Stimulated activated CD8-positive, alpha-beta memory T cell treated with anti-CD3 and anti-CD28 coated beads, Interleukin-15, amount 100 ng/mL, for 1 hour (primary cell): ENCODE results near the gene IL20.

ENCODE experiments used
- DNase-seq: peaks from one replicate; pipeline ENCODE4 v3.0.0-alpha.2; 2020; ENCODE audit warnings: low read depth

IL20 gene, protein sequence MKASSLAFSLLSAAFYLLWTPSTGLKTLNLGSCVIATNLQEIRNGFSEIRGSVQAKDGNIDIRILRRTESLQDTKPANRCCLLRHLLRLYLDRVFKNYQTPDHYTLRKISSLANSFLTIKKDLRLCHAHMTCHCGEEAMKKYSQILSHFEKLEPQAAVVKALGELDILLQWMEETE

DNA sequence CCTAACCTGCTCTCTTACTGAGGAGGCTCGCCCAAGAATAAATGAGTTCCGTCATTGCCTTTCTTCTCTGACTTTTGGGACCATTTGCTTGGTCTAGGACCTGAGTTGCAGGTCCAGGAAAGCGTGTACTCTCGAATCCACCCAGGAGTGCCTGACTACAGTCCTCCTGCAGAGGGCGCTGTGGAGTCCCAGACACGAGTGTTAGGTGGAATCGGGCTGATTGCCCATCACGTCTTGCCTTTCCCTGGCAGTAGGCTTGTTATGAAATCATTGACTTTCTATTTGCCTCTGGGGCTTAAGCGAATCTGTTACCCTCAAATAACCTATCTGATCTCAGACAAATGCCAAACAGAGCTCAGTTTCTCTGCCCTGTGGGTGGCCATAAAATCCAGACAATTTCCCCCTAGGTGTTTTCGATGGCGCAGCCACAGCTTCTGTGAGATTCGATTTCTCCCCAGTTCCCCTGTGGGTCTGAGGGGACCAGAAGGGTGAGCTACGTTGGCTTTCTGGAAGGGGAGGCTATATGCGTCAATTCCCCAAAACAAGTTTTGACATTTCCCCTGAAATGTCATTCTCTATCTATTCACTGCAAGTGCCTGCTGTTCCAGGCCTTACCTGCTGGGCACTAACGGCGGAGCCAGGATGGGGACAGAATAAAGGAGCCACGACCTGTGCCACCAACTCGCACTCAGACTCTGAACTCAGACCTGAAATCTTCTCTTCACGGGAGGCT lies at the start of gene IL20:
Gene IL20 (plus strand): TSS at position 685 of the 733 bp plus-strand sequence. CDS start 230 bp downstream, outside the sequence.
- DNase-seq = peak; percentile 81

DNA sequence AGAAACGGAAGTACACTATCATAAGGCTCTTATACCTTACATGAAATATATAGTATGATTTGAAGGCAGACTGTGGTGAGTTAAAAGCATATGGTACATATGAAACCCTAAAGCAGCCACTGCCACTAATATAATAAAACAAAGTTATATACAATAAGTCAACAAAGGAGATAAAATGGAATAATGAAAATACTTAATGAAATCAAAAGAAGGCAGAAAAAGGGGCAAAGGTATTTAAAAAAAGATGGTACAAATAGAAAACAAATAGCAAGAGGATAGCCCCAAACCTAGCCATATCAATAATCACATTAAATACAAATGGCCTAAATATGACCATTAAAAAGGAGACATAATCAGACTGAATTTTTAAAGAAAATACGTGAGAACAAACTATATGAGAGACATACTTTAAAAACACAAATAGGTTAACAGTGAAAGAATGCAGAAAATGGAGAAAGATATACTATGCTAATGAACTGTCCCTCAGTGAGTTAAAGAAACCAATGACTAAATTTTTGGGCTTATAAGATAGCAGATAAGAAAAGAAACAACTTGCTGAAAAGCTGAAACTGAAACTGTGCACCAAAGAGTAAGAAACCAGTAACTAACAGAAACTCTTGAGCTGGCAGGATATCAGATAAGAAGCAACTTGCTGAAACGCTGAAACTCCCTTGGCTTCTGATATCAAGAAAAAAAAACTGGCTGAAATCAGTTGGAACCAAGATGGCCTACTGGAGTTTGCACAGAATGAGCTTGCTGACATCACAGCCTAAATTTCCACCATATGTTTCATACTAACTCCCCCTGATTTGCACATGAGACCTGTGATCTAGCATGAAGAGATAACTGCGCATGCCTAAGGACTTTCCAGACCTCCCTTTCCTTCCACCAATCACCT lies 48.8 kb upstream of the IL20 start:
- DNase-seq = no peak

DNA sequence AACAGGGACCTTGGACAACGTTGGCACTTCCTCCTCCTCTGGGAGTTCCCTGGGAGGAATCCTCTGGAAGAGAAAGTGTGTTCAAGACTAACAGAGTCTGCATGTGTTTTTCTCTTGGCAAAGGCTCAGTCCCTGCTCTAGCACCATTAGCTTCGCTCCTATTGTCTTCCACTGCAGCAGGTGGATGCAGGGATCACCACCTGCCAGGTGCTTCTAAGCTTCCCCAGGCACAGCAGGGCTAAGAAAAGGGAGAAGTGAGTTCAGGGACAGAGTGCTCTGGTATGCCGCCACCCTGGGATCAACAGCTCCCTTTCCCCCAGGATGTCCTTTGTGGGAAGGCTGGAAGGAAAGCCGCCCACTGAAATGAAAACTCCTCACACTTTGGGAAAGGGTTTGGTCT lies 43.9 kb upstream of the IL20 start:
- no peak for DNase-seq

DNA sequence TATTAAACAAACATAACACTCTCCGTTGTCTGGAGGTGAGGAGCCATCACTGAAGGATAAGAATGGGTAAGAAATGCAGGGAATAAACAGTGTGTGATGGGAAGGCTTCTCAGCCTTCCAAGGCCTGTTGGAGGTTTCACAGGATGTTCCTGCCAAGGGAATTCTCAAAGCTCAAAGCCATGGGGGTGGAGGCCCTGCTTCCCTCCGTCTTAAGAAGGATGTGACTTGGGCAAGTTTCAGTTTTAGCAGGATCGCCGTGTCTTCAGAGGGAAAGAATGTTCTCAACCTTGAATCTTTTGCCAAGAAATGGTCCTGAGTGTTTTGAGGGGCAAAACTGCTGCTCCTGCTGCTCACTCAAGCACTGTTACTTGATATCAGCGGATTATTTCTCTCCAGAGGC lies 41.7 kb upstream of the IL20 start:
- DNase-seq = no peak

DNA sequence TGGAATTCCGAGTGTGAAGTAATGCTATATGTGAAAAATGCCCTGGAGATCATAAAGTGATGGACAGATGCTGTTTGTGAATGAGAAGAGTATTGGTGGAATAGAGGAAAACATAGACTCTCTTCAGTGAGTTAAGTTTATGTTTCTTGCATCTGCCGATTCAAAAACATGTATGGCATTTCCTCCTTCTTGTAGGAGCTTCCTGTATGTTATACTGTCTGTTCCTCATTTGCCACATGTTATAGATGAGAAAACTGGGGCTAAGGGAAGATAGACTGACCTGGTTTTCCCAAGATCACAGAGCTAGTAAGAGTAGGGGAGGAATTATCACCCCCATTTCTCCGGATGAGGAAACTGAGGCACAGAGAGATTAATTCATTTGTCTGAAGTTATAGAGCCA lies 41.1 kb upstream of the IL20 start:
- no peak for DNase-seq

DNA sequence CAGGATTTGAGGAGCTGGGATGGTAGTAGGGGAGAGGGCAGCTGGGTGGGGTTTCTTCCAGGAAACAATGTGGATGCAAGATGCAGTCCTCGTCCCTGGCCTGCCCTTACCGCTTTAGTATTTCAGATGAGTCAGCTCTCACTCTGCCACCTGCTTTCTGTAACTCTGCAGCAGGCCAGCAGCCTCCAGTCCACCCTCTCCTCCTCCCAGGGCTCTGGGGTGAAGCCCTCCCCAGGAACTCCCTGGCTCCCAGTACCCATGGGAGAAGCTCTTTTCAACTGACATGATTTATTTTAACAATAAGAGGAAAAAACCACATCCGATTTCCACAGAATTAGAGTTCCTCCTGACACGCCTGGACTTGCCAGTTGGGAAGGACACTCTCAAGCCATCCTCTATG lies 39.0 kb upstream of the IL20 start:
- no peak for DNase-seq

DNA sequence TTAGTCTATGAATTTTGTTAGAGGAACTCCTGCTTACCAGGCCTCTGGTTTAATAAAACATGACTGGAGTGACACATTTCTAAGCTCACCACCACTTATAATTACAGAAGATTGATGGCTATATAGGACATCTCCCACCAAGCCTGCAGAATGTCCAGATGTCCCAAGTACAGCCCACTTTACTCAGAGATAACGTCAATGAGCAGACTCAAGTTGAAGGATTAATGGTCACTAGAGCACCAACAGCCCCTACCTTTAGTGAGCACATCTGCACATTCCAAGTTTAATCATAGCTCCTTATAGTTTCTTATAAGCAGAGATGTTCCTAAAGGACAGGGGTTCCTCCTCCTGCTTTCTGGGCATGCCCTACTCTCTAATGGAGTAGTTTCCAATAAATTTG lies 37.4 kb upstream of the IL20 start:
- no peak for DNase-seq

DNA sequence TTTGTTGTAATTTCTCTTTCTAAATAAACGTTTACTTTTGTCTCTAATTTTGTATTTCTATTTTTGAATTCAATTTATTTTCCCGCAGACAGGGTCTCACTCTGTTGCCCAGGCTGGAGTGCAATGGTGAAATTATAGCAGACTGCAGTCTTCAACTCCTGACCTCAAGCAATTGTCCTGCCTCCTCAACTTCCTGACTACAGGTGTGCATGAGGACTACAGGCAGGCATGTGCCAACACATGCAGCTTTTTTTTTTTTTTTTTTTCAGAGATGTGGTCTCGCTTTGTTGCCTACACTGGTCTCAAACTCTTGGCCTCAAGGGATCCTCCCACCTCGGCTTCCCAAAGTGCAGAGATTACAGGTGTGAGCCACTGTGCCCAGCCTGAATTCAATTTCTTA lies 36.7 kb upstream of the IL20 start:
- no peak for DNase-seq

DNA sequence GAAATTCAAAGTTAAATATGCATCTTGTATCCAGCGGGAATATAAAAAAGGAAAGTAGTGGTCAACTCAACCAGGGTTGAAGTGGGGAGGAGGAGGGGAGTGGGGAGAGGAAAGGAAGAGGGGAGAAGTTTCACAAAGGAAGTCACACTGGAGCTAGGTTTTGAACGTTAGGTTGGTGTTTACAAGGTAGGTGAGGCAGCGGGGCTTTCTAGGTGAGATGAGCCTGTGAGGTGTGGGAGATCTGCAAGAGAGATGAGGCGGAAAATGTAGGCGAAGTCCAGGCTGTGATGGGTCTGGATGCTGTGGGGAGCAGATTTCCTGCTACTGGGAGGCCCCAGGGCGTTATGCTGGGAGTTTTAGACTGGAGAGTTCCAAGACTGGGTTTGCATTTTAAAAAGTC lies 36.1 kb upstream of the IL20 start:
- no peak for DNase-seq

DNA sequence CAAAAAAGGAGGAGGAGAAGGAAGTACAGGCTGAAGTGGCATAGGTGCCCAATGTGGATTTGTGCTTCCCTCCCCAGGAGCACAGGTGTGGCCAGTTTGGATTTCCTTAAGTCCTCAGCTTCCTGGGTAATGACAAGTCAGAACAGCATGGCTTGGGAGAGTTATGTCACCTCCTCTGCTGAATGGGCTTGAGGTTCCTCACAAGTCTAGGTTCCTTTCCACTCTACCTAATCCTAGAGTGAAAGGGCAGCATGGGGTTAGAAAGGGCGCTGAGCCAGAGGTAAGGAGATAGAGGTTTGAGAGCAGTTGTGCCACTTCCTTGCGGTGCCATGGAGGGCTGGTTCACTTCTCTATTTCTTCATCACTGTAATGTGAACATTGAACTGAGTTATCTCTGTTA lies 35.5 kb upstream of the IL20 start:
- no peak for DNase-seq

DNA sequence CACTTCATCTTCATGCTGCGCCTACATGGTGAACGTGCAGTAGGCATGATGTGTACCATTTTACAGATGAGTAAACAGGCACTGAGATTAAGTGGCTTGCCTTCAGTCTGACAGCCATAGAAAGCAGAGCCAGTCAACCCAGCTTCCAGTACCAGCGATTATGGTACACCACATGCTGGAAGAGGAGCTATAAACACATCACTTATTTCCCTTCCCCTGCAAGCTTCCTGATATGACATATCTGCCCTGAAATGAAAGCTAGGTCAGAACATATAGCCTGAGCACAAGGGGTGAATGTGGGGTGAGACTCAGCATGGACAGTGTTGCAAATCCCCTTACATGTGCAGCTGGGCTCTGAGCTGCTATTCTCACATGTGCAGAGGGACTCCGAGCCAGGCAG lies 33.8 kb upstream of the IL20 start:
- no peak for DNase-seq

DNA sequence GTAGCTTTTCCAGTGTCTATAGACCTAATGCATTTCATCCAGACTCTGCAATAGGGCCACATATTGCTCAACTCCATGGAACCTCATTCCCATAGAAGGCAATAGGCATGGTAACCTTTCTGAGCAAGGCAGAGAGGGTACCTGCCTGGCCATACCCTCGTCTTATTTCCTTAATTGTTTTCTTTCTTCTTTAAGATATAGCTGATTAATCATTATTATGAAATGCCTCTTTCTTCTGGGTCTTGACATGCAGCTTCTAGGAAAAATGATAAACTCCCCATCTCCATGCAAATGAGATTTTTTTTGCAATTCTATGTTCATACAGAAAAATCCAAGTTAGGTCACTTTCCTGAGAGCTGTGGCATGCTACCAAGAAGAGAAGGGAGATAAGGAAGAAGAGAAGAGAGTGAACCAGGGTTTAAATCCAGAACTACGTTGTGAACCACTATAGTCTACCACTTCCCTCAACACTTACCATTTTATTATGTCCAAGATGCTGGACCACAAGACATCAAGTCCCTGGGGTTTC lies 33.0 kb upstream of the IL20 start:
- no peak for DNase-seq

DNA sequence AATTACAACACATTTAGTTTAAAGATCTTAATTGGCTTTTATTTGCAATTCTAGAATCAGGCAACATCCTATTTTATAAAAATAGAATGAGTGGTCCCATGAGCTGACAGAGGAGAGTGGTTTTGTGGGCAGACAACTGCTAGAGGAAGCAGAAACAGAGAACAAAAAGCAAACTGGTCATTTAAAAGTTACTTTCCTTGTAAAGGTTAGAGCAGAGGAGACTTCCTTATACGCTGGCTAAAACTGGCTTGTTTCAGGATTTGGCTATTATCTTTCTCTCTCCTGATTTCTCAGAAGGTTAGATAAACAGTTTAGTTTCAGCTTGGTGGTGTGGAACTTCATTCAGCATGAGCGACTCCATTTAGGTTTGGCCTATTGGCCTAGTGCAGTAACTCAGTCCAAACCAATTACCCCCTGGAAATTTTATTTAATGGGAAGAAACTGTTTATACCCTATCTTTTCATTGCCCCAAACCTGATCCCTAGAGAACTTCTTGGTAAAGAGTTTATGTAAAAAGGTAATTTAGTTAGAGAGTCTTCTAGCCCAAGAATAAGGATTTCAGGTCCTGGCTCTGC lies 32.2 kb upstream of the IL20 start:
- no peak for DNase-seq

DNA sequence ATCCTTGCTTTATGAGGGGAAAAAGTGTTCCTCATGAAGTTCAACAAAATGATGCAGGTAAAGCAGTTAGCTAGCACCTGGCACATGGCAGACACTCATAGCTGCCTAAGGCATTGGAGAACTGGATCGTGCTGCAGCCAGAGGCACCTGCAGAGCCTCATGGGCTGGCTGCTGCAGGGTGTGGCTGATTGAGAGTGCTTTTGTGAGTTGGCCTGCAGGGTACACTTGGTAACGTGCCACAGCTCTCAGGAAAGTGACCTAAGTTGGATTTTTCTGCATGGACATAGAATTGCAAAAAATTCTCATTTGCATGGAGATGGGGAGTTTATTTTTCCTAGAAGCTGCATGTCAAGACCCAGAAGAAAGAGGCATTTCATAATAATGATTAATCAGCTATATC lies 31.6 kb upstream of the IL20 start:
- no peak for DNase-seq

DNA sequence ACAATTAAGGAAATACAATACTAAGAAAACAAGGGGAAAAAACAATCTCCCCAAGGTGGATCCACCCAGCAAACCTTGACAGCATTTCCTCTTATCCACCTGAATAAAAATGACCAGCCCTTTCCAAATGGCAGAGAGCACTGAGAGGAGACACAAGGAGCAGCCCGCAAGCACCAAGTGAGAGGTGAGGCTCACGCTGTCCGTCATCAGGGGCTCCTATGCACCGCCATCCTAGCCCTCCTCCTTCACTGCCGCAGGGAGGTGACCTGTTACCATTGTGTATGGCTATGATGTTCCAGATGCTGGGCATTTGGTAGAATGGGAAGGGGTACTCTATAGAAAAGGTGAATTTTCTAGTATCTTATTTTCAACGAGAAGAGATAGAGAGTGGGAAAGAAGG lies 31.2 kb upstream of the IL20 start:
- DNase-seq = no peak

DNA sequence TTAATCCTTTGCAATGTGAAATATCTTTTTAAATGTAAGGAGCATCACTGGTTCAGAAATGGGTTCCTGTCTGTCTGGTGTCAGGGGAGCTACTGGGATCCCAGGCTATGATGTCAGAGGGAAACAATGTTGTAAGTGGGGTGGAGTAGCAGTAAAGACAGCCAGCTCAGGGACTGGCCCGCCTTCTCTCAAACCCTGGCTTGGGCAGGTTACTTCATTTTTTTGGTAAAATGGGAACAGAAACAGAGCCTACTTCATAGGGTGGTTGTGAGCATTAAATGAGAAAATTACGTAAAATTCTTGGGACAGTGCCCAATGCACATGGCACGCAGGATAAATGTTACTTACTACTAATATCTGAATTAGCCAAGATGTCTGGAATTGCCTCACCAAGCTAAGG lies 30.7 kb upstream of the IL20 start:
- no peak for DNase-seq

DNA sequence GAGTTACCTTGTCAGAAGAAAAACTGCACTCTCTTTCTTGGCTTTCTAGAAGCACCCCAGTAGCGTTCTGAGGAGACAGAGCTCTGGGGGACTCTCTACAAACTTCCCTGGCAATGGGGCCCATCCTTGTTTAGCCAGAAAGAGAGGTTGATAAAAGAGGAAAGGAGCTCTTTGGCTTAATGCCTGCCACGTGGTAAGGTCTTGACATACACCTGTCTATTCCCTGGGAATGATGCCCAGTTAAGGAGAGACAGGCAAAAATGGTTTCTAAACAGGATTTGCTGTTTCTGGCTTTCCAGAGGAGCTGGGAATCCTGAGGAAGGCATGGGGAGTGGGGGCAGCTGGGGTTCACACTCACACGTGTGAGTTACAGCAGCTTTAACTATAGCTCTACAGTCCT lies 30.2 kb upstream of the IL20 start:
- DNase-seq = no peak

DNA sequence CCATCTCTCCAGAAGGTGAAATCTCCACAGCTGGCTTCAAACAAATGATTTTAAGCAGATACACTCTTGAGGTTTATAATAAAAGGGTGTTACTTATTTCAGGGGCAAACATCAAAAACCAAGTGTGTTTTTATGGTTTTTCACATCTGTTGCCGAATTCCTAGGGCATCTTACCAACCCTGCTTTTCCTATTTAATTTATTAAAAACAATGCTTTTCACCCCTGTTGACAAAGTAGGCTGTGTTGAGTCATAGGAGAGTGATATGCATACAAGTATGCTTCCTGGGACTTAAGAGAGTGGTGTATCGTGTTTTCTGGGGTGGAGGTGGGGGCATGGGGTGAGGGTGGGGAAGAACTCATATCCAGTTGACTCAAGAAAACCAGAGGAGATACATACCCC lies 29.3 kb upstream of the IL20 start:
- no peak for DNase-seq

DNA sequence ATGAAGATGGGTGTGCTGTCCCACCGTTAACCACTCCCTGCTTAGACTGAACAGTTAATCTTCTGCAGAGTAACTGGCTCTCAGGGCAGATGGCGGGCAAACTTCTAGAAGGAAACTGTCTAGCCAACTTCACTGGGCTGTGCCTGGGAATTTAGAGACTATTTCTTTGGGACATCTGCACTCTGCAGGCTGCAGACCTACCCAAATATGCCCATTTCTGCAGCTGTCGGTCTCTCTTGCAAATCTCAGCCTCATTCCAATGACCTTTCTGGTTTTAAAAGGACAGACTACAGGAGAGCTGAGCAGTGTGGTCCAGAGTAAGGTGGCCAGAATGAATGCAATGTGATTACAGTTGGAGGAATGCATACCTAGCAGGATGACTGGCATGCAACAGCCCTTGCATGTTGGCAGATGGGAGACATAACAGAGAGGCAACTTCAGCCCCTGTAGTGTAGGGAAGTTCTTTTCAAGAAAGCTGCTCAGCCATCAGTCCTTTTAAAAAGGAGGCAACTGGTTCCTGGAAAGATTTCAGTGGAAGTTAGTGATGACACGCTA lies 26.3 kb upstream of the IL20 start:
- no peak for DNase-seq

DNA sequence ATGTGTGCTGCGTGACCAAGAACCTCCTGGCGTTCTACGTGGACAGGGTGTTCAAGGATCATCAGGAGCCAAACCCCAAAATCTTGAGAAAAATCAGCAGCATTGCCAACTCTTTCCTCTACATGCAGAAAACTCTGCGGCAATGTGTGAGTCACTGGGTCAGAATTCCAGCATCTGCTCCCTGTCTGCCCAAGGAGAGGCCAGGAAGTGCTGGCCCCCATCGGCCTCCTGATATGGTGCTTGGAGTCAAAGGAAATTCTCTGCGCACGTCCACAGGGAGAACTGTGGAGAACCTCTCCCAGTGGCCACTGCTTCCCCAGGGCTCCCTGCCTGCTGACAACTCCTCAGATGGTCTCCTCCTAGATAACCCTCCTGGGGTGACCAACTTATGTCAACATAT lies 25.6 kb upstream of the IL20 start:
- DNase-seq = no peak

DNA sequence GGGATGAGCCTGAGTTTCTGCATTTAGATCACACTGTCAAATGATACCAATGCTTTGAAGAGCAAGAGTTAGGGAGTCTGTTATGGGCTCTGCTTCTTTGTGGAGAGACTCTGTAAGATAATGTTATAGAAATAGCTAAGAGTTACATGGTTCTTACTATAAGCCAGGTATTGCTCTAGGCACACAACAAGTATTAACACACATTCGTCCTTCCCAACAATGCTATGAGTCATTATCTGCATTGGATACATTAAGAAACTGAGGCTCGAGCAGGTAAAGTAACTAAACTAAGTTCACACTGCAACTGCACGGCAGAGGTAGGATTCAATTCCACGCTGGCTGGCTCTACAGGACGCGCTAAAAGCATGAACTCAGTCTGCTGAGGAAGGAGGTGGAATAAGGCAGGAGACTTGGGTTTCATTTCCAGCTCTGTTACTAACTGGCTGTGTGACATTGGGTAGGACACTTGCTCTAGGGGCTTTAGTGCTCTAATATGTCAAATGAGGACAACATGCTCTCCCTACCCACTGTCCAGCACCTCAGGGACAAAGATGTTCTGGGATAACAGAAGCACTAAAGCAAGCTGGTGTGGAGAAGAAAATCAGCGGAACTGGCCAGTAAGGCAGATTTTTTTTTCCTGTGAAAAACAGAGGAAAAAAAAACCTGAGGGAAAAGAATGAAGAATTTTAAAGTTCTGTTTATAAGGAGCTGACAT lies 23.7 kb upstream of the IL20 start:
- DNase-seq = no peak

DNA sequence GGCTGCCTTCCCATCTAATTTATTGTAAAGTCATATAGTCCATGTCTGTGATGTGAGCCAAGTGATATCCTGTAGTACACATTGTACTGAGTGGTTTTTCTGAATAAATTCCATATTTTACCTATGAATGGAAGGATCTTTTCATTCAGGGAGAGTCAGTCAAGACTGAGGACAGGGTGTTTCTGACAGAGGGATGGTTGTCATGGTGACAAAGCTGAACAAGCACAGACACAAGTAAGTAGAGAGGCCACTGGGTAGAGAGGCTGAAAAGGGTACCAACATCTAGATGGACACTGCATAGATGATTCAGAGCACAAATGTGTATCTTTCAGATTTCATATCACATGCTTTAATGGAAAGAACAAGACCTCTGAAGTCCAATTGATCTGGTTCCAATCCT lies 22.6 kb upstream of the IL20 start:
- no peak for DNase-seq
